Type B pancreatic cell (in vitro differentiated cells): ENCODE results near the gene MIPEP. TPM values are rescaled to one million over a fixed set of nuclear protein-coding genes. Genes with fewer than 3 reads are reported as not detected.
A peak's percentile ranks its signal among the peaks of the same experiment; 100 is the strongest.

Experiments
- DNase-seq: peaks from one replicate; pipeline ENCODE4 v3.0.0; 2021; ENCODE audit warnings: mixed read lengths; ENCODE audit not compliant: unreplicated experiment; ENCODE audit errors: extremely low spot score
- H3K27ac Mint-ChIP-seq: 2 replicates; pipeline ENCODE4 v1.8.0; 2021; ENCODE audit warnings: mild to moderate bottlenecking, mixed read lengths
- H3K27me3 Mint-ChIP-seq: 2 replicates; pipeline ENCODE4 v1.8.0; 2021; ENCODE audit warnings: mixed read lengths
- H3K36me3 Mint-ChIP-seq: 2 replicates; pipeline ENCODE4 v1.8.0; 2021; ENCODE audit warnings: mixed read lengths
- H3K4me1 Mint-ChIP-seq: one replicate; pipeline ENCODE4 v1.8.0; 2021; ENCODE audit warnings: mixed read lengths; ENCODE audit not compliant: unreplicated experiment
- H3K4me3 Mint-ChIP-seq: 2 replicates; pipeline ENCODE4 v1.8.0; 2021; ENCODE audit warnings: mild to moderate bottlenecking, mixed read lengths
- H3K9me3 Mint-ChIP-seq: 2 replicates; pipeline ENCODE4 v1.8.0; 2021; ENCODE audit warnings: mixed read lengths
- total RNA-seq: library from RNA; stranded (reverse); gene quantifications from 2 replicates; pipeline ENCODE4 v1.2.1, GENCODE V29; 2021; ENCODE audit warnings: low replicate concordance
- TF ChIP-seq, protein P1 (sequence below): fragments of 200-600 bp; sonication (generic); conservative IDR thresholded peaks from 2 replicates; pipeline ENCODE4 v1.5.0; 2021; ENCODE audit warnings: antibody characterized with exemption, mild to moderate bottlenecking

The MIPEP gene
- total RNA-seq, 1 donor from 2014 or later = 29.9 TPM

DNA sequence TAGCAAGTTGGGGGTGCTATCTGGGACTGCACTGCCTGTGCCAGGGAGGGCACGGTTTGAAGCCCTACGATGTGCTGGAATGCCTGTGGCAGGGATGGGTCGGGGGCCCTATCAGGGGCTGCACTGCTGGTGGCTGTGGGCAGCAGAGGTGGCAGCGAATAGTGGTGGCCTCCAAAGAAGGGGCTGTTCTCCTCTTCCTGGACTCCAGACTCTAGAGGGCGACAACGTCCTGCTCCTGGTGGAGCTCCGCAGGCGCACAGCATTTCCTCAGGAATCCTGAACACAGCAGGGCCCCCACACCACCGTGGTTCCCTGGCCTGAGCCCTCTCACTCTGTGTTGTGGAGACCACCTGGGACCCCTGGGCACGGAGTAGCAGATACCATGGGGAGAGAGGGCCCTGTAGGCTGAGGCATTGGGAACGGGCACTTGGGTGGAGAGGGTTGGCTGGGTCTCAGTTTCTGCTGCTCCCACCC lies 173.4 kb downstream of the MIPEP start:
- Mint-ChIP-seq H3K27ac (no peak overlapping the region), H3K4me1 (no peaks in the 10 kb centered on the region), H3K9me3 (peaks cover 7% of the 10 kb centered on the region), H3K27me3 (no peaks in the 10 kb centered on the region), H3K4me3 (no peak overlapping the region), H3K36me3 (no peaks in the 10 kb centered on the region)
- TF ChIP-seq, protein P1, sequence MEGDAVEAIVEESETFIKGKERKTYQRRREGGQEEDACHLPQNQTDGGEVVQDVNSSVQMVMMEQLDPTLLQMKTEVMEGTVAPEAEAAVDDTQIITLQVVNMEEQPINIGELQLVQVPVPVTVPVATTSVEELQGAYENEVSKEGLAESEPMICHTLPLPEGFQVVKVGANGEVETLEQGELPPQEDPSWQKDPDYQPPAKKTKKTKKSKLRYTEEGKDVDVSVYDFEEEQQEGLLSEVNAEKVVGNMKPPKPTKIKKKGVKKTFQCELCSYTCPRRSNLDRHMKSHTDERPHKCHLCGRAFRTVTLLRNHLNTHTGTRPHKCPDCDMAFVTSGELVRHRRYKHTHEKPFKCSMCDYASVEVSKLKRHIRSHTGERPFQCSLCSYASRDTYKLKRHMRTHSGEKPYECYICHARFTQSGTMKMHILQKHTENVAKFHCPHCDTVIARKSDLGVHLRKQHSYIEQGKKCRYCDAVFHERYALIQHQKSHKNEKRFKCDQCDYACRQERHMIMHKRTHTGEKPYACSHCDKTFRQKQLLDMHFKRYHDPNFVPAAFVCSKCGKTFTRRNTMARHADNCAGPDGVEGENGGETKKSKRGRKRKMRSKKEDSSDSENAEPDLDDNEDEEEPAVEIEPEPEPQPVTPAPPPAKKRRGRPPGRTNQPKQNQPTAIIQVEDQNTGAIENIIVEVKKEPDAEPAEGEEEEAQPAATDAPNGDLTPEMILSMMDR = peak; percentile 17
- DNase-seq = no peak

DNA sequence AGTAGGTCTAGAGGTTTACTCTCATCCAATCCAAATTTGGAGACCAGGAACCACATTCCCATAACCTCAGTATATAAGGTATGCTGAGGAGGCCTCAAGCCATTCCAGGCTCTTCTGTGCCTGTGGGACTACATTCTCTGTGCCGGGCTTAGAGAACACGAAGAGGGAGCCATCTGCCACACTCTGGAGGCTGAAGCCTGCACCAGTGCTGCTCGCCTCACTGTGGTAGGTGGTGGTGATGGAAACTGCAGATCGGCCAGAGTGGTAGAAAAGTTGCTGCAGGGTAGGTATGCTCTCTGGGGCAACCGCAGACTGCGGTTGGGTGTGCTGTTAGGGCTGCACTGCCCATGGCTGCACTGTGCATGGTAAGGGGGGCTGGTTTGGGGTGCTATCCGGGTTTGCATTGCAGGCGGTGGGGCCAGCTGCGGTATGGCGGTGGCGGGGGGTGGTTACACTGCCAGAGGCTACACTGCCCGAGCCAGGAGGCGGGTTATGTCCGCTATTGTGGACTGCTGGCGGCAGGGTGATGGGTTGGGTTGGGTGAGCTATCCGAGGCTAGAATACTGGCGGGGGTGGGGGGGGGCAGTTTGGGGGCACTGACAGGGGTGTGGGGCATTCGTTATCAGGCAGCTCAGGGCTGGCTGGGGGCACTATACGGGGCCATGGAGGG lies 174.0 kb downstream of the MIPEP start:
- Mint-ChIP-seq H3K27me3 (no peaks in the 10 kb centered on the region), H3K27ac (no peak overlapping the region), H3K4me1 (no peaks in the 10 kb centered on the region), H3K36me3 (no peaks in the 10 kb centered on the region), H3K9me3 (peaks cover 7% of the 10 kb centered on the region), H3K4me3 (no peak overlapping the region)
- TF ChIP-seq, protein P1 = no peak
- DNase-seq = no peak

DNA sequence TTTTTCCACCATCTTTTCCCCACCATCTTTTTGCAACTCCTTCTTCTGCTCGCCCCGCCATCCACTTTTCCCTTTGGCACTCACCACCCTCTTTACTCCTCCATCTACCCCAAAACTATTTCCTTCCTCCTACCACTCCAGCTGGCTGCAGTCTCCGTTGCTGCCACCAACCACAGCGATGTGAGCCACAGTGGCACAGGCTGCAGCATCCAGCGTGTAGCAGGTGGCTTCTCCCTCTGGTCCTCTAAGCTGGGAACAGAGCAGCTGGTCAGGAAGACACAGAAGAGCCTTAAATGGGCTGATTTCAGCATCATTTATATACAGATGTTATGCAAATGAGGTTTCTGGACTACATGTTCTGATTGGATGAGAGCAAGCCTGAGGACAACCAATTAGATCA lies 174.5 kb downstream of the MIPEP start:
- H3K9me3 Mint-ChIP-seq = peaks cover 7% of the 10 kb centered on the region
- H3K27ac Mint-ChIP-seq = no peak overlapping the region
- no peaks in the 10 kb centered on the region for H3K4me1 Mint-ChIP-seq
- TF ChIP-seq, protein P1 = no peak
- no peak overlapping the region for H3K4me3 Mint-ChIP-seq
- no peaks in the 10 kb centered on the region for H3K27me3 Mint-ChIP-seq
- H3K36me3 Mint-ChIP-seq = no peaks in the 10 kb centered on the region
- DNase-seq = no peak

DNA sequence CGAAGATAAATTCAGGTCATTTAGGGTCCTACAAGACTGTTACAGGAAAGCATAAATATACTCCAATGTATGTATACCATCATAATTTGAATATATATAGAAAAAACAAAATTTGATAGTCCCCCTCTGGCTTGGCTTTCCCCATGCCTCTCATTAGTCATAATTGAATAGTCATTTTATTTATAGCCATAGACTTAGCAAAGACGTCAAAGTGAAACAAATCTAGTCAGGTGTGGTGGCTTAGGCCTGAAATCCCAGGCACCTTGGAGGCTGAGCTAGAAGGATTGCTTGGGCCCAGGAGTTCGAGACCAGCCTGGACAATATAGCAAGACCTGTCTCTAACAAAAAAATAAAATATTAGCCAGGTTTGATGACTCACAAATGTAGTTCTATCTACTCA lies 177.8 kb downstream of the MIPEP start:
- Mint-ChIP-seq H3K36me3 (no peaks in the 10 kb centered on the region), H3K9me3 (peaks cover 7% of the 10 kb centered on the region), H3K27ac (no peak overlapping the region), H3K27me3 (no peaks in the 10 kb centered on the region), H3K4me3 (no peak overlapping the region), H3K4me1 (no peaks in the 10 kb centered on the region)
- no peak for DNase-seq
- TF ChIP-seq, protein P1 = no peak

DNA sequence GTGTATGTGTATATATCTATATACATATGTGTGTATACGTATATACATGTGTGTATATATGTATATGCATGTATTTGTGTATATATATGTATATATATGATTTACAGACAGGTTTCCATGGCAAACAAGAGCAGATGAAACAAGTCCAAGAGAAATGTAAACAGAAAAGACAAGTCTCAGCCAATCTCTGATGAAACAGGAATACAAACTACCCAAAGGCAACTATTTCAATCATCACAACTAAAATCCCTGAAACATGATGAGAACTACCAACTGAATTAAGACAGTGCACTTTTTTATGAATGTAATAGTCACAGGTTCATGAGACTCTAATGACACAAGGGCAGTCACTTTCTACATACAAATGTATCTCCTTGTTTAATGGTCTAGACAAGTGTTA lies 178.8 kb downstream of the MIPEP start:
- Mint-ChIP-seq H3K27ac (no peak overlapping the region), H3K36me3 (no peaks in the 10 kb centered on the region)

More for the DNA sequence above, 178.8 kb downstream of the MIPEP start:
- Mint-ChIP-seq H3K27me3 (no peaks in the 10 kb centered on the region), H3K9me3 (peaks cover 7% of the 10 kb centered on the region), H3K4me3 (no peak overlapping the region), H3K4me1 (peaks cover 9% of the 10 kb centered on the region)
- TF ChIP-seq, protein P1 = no peak
- DNase-seq = no peak
